ENCODE measurements around the gene ZNF750. TPM values are rescaled to one million over a fixed set of nuclear protein-coding genes. Genes with fewer than 3 reads are reported as not detected.

Gene ZNF750
- total and polyA plus RNA-seq, 2 of the 13 experiments (the other 11 are each of a cell fraction or from before 2014, with no cell fraction given): not detected

DNA sequence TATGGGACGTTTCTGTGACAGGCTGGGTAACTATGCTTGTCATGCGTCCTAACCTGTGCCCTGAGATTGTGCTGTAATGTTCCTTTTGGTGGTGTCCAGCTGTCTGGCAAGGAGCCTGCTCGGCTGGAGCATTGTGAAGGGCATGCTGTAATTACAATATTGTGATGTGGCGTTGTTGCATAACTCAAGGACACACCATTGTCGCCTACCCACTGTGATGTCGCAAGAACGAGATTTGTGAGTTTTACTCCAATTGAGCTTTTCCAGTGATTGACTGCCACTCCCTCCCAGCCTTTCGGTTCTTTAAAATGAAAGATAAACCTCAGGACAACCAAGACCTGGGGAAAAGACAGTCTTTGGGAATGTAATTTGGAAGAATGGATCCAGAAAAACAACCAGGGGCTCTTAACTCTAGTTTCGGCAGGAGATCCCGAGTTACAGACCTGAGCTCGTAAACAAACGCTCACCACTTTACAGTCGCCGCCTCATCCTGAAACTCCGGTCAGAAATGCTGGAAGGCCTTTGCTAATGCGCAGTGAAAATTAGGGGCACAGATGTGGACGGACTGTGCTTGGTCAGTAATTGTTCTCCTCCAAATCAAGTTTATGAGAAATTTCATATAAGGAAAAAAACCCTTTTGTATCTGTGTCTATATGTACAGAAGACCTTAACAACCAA, 1.3 kb downstream of the ZNF750 start (continued):
- peak; percentile 63 for TF ChIP-seq NCOA2 (CRISPR knock-in tag; IDR thresholded peaks at IDR 0.05)
- no peak for TF ChIP-seq ZNF354B (CRISPR knock-in tag; IDR thresholded peaks at IDR 0.05)
- peak; percentile 44; the same call in 1 of the 2 replicates for TF ChIP-seq KDM3A (CRISPR knock-in tag; IDR thresholded peaks at IDR 0.05; ENCODE audit: low read depth)
- TF ChIP-seq ZSCAN9 (CRISPR knock-in tag; IDR thresholded peaks at IDR 0.05; ENCODE audit: borderline replicate concordance): peak; percentile 64; the same call in 1 of the 2 replicates
- peak; percentile 68; the same call in 1 of the 2 replicates for TF ChIP-seq BCL6 (CRISPR knock-in tag; IDR thresholded peaks at IDR 0.05)
- no peak for TF ChIP-seq ZFYVE20 (CRISPR knock-in tag; IDR thresholded peaks at IDR 0.05; ENCODE audit: borderline replicate concordance, low read depth)
- TF ChIP-seq ZNF883 (CRISPR knock-in tag; IDR thresholded peaks at IDR 0.05; ENCODE audit: not compliant biosample characterization): peak; percentile 38
- TF ChIP-seq, protein P1, sequence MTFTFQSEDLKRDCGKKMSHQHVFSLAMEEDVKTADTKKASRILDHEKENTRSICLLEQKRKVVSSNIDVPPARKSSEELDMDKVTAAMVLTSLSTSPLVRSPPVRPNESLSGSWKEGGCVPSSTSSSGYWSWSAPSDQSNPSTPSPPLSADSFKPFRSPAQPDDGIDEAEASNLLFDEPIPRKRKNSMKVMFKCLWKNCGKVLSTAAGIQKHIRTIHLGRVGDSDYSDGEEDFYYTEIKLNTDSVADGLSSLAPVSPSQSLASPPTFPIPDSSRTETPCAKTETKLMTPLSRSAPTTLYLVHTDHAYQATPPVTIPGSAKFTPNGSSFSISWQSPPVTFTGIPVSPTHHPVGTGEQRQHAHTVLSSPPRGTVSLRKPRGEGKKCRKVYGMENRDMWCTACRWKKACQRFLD (CRISPR knock-in tag; IDR thresholded peaks at IDR 0.05; ENCODE audit: borderline replicate concordance): no peak
- peak; percentile 63; the same call in 1 of the 2 replicates for TF ChIP-seq RXRA (CRISPR knock-in tag; IDR thresholded peaks at IDR 0.05)
- TF ChIP-seq, protein P2, sequence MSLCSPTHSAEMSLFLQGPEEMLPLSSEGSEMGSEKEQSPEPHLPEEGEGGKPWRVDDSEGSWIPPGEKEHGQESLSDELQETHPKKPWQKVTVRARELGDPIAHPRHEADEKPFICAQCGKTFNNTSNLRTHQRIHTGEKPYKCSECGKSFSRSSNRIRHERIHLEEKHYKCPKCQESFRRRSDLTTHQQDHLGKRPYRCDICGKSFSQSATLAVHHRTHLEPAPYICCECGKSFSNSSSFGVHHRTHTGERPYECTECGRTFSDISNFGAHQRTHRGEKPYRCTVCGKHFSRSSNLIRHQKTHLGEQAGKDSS (CRISPR knock-in tag; IDR thresholded peaks at IDR 0.05; ENCODE audit: borderline replicate concordance, low read depth): peak; percentile 56; the same call in 1 of the 2 replicates
- TF ChIP-seq ZBTB38 (CRISPR knock-in tag; IDR thresholded peaks at IDR 0.05): peak; percentile 42
- TF ChIP-seq AGO2 (optimal IDR thresholded peaks at IDR 0.05; ENCODE audit: low read depth, low read length): no peak
- TF ChIP-seq, protein P3, sequence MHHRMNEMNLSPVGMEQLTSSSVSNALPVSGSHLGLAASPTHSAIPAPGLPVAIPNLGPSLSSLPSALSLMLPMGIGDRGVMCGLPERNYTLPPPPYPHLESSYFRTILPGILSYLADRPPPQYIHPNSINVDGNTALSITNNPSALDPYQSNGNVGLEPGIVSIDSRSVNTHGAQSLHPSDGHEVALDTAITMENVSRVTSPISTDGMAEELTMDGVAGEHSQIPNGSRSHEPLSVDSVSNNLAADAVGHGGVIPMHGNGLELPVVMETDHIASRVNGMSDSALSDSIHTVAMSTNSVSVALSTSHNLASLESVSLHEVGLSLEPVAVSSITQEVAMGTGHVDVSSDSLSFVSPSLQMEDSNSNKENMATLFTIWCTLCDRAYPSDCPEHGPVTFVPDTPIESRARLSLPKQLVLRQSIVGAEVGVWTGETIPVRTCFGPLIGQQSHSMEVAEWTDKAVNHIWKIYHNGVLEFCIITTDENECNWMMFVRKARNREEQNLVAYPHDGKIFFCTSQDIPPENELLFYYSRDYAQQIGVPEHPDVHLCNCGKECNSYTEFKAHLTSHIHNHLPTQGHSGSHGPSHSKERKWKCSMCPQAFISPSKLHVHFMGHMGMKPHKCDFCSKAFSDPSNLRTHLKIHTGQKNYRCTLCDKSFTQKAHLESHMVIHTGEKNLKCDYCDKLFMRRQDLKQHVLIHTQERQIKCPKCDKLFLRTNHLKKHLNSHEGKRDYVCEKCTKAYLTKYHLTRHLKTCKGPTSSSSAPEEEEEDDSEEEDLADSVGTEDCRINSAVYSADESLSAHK (CRISPR knock-in tag; IDR thresholded peaks at IDR 0.05; ENCODE audit: borderline replicate concordance): 0 out of 2 replicates have a peak, but pooled peaks have one; percentile 29
- TF ChIP-seq TBX3 (IDR thresholded peaks at IDR 0.05; ENCODE audit: borderline replicate concordance): peak; percentile 57; the same call in 1 of the 2 replicates
- 0 out of 2 replicates have a peak, but pooled peaks have one; percentile 38 for TF ChIP-seq MIER2 (CRISPR knock-in tag; IDR thresholded peaks at IDR 0.05)
- no peak for TF ChIP-seq RAD21 (CRISPR knock-in tag; IDR thresholded peaks at IDR 0.05)
- TF ChIP-seq, protein P4, sequence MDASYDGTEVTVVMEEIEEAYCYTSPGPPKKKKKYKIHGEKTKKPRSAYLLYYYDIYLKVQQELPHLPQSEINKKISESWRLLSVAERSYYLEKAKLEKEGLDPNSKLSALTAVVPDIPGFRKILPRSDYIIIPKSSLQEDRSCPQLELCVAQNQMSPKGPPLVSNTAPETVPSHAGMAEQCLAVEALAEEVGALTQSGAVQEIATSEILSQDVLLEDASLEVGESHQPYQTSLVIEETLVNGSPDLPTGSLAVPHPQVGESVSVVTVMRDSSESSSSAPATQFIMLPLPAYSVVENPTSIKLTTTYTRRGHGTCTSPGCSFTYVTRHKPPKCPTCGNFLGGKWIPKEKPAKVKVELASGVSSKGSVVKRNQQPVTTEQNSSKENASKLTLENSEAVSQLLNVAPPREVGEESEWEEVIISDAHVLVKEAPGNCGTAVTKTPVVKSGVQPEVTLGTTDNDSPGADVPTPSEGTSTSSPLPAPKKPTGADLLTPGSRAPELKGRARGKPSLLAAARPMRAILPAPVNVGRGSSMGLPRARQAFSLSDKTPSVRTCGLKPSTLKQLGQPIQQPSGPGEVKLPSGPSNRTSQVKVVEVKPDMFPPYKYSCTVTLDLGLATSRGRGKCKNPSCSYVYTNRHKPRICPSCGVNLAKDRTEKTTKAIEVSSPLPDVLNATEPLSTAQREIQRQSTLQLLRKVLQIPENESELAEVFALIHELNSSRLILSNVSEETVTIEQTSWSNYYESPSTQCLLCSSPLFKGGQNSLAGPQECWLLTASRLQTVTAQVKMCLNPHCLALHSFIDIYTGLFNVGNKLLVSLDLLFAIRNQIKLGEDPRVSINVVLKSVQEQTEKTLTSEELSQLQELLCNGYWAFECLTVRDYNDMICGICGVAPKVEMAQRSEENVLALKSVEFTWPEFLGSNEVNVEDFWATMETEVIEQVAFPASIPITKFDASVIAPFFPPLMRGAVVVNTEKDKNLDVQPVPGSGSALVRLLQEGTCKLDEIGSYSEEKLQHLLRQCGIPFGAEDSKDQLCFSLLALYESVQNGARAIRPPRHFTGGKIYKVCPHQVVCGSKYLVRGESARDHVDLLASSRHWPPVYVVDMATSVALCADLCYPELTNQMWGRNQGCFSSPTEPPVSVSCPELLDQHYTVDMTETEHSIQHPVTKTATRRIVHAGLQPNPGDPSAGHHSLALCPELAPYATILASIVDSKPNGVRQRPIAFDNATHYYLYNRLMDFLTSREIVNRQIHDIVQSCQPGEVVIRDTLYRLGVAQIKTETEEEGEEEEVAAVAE (CRISPR knock-in tag; IDR thresholded peaks at IDR 0.05; ENCODE audit: borderline replicate concordance): 0 out of 2 replicates have a peak, but pooled peaks have one; percentile 34
- TF ChIP-seq PLRG1 (conservative IDR thresholded peaks at IDR 0.05): no peak
- no peak for TF ChIP-seq RARG (CRISPR knock-in tag; IDR thresholded peaks at IDR 0.05; ENCODE audit: low read depth)
- 0 out of 2 replicates have a peak, but pooled peaks have one; percentile 12 for TF ChIP-seq ZNF629 (CRISPR knock-in tag; conservative IDR thresholded peaks at IDR 0.05)
- no peak for TF ChIP-seq EHMT2 (IDR thresholded peaks at IDR 0.05; ENCODE audit: borderline replicate concordance, low read depth, low read length)
